ENCODE data around the gene MGAT3. TPM values are rescaled to one million over a fixed set of nuclear protein-coding genes. Genes with fewer than 3 reads are reported as not detected.
A peak's percentile ranks its signal among the peaks of the same experiment; 100 is the strongest.

The MGAT3 gene
- total RNA-seq, 1 experiment from 2014 or later = 5.0 TPM

GRCh38 chr22:39529487-39529851 lies 72.7 kb downstream of the MGAT3 start:
- Histone ChIP-seq H3K14ac (ENCODE audit: insufficient read depth, low read length) (no peak overlapping the region), H2BK120ac (ENCODE audit: low read depth, low read length, poor library complexity, severe bottlenecking) (no peak overlapping the region), H3K9me3 (ENCODE audit: control insufficient read depth, low read depth, low read length) (no peaks in the 10 kb centered on the region), H3K9ac (ENCODE audit: extremely low read depth, insufficient read length, low read length) (no peak overlapping the region), H2BK12ac (ENCODE audit: insufficient read length, low read depth, low read length) (no peak overlapping the region), H3K27me3 (ENCODE audit: insufficient read depth, low read length) (no peaks in the 10 kb centered on the region), H2AK5ac (ENCODE audit: insufficient read length, low read length) (no peak overlapping the region), H4K8ac (replicated peaks; ENCODE audit: insufficient read length, low read depth, low read length) (no peak overlapping the region), H3K4ac (ENCODE audit: low read depth, low read length) (no peak overlapping the region), H2BK15ac (ENCODE audit: low read depth, low read length) (no peak overlapping the region), H2AFZ (ENCODE audit: low read length) (no peak overlapping the region), H3K56ac (ENCODE audit: insufficient read length, low read depth, low read length) (no peak overlapping the region), H3K4me1 (ENCODE audit: insufficient read depth, low read length) (peaks cover 3% of the 10 kb centered on the region; the same call in 1 of the 2 replicates), H2BK20ac (ENCODE audit: low read depth, low read length, poor library complexity, severe bottlenecking) (no peak overlapping the region), H3K23ac (ENCODE audit: insufficient read length, low read depth, low read length) (no peak overlapping the region), H3K4me2 (ENCODE audit: insufficient read depth, insufficient read length, low read length) (no peak overlapping the region), H4K5ac (ENCODE audit: insufficient read length, low read depth, low read length) (no peak overlapping the region), H3K23me2 (ENCODE audit: insufficient read length, low read depth, low read length, poor library complexity, severe bottlenecking) (peaks cover 6% of the 10 kb centered on the region), H3K18ac (ENCODE audit: insufficient read length, low read depth, low read length) (no peak overlapping the region), H4K20me1 (ENCODE audit: control insufficient read depth, insufficient read depth, insufficient read length) (no peaks in the 10 kb centered on the region), H3K27ac (ENCODE audit: insufficient read length, low read depth, low read length) (no peak overlapping the region), H3K79me1 (ENCODE audit: insufficient read depth, low read depth, low read length, poor library complexity, severe bottlenecking) (no peaks in the 10 kb centered on the region), H4K91ac (ENCODE audit: insufficient read length, low read depth, low read length) (no peak overlapping the region), H3K79me2 (ENCODE audit: insufficient read depth, low read length) (peaks cover 2% of the 10 kb centered on the region; the same call in 1 of the 2 replicates), H2BK5ac (ENCODE audit: insufficient read length, low read length) (no peak overlapping the region), H3T11ph (ENCODE audit: low read length) (no peak overlapping the region)
- Mint-ChIP-seq H3K36me3 (ENCODE audit: insufficient read depth in 1 of 3, low read depth in 3 of 3) (peaks cover 8 to 49% (median 40%) of the 10 kb centered on the region in 3 experiments), H3K27ac (no peak overlapping the region), H3K27me3 (ENCODE audit: low read depth) (no peaks in the 10 kb centered on the region), H3K4me3 (peak overlapping the region in 1 of 2 experiments; percentile 48; a peak in 1 of 5 replicates), H3K4me1 (peaks cover 42 to 53% of the 10 kb centered on the region in 2 experiments), H3K9me3 (no peaks in the 10 kb centered on the region; a peak in 2 of 5 replicates)
- DNase-seq = no peak
- TF ChIP-seq CTCF (conservative IDR thresholded peaks at IDR 0.05) = no peak; the same call in 2 of the 3 replicates
- WGBS (ENCODE audit: extremely low coverage, insufficient read length, low lambda C conversion rate) = no CpG with 5 or more reads among the region's 17 CpGs

Measured in H9 (cell line).